ENCODE results near the gene LARP1.

LARP1 gene

DNA sequence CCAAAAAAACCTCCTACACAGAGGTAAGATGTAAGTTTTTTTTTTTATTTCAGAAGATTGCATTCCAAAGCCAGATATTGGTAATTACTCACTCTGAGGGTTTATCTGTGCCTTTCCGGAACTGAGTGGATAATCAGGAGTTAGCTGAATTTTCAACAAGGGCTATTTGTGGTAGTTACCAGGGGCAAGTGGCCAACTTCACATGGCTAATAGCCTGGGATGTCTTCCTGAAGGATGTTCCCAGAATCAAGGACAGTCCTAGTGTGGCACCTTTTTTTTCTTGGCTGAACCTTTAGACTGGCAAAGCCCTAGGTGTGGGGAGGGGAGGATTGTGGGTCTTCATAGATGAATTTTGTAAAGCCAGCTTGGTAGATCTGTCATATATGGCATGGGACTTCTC is 7.1 kb downstream of the LARP1 start:
- no peak for DNase-seq (ENCODE audit: low spot score)

DNA sequence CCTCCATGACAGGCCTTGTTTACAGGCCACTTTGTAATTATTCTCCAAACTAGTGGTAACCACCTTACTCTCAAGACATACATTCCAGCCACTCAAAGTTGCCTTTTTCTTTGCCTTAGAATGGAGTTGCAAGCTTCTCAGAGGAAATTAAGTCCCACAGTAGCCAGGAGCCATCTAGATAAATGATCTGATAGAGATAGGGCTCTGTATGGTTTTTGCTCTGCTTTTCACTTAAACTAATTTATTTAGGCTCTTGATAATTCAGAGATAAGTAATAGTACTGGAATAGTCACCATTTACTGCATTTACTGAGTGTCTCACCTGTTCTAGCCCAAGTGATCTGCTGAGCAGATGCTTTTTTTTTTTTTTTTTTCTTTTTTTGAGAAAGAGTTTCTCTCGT is 7.5 kb downstream of the LARP1 start:
- DNase-seq (ENCODE audit: low spot score): no peak

DNA sequence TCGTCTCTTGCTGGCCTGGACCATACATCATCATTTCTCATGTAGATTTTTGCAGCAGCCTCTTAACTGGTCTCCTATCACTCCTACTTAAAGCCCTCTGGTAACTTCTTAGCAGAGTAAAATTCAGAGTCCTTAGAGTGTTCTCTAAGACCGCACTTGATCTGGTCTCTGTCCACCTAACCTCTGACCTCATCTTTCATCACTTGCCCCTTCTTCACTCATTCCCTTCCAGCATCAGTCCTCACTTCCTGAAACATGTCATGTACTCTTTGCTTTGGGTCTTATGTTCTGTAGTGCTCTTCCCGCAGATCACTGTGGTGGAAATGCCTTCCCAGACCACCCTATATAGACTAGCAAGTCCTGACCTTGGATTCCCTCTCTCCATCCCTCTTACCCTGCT is 9.8 kb downstream of the LARP1 start:
- DNase-seq (ENCODE audit: low spot score): no peak

DNA sequence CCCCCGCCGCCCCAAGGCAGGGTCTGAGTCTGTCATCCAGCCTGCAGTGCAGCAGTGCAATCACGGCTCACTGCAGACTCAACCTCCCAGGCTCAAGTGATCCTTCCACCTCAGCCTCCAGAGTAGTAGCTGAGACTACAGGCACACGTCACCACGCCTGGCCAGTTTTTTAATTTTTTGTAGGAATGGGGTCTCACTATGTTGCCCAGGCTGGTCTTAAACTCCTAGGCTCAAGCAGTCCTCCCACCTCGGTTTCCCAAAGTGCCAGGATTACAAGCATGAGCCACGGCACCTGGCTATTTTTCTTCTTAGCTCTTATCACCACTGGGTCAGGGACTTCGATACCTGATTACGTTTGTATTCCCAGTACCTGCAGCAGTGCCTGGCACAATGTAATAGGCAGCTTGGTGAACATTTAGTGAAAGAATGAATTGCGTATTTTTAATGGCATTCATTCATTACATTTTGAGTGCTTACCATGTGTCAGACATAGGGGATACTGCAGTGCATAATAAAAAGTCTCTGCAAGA is 10.3 kb downstream of the LARP1 start:
- no peak for DNase-seq (ENCODE audit: low spot score)

DNA sequence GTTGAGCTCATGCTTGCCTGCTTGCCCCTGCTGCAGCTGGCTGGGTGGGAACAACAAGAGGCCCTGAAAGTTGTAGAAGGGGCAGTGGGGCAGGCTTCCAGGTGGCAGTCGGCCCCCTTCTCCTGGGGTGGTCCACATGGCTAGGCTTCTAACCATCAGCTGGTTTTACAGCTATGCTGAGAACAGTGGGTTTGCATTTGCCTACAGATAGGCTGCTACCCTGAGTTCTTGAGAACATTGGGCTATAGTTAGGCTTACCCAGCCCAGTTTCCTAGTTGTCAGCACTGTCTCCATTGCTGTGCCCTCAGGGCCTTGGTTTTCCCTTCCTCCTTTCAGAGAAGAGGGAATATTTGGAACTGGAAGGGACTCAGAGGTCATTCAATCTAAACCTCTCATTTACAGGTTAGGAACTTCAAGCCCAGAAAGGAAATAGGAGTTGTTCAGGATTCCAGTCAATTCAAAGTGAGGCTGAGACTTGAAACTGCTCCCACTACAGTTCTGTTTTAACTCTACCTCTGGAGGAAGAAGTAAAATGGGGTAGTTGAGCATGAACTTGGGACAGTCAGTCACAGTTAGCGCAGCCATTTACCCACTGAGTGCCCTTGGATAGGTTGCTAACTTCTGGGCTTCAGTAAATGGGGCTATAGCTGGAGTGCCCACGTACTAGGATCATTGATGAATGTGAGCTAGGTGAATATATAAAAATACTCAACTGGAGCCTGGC is 11.5 kb downstream of the LARP1 start:
- no peak for DNase-seq (ENCODE audit: low spot score)

DNA sequence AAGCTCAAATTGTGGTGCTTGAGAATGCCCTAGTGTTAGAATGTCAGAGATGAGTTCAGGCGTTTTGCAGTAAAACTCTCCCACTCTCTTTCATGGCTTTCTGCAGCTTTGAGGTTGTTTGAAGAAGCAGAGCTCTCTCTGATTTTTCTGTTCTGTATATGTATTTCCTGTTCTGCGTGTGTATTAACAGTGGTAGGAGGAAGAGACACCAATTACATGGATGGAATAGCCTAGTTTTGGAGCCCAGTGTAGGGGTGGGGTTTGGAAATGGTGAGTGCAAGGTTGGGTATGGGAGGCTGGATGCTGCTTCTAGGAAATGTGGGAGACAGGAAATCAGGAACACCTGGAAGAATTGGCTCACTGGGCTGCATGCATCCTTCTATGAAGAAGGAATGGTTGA is 12.4 kb downstream of the LARP1 start:
- DNase-seq (ENCODE audit: low spot score): no peak

DNA sequence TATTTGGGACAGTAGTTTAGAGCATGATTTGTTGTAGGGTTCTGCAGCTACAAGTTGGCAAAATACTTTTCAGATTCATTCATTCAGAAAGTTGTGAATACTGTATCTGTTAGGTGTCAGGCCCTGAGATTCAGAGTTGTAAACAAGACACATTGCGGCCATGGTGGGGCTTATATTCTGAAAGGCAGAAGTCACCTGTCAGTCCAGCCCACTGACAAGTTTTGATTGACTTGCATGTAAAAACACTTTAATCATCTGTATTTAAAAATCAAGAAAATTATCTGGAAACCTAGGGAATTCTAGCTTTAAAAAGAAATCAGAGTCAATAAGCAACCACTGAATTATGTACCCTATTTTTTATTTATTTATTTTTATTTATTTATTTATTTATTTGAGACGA is 13.0 kb downstream of the LARP1 start:
- DNase-seq (ENCODE audit: low spot score): no peak

DNA sequence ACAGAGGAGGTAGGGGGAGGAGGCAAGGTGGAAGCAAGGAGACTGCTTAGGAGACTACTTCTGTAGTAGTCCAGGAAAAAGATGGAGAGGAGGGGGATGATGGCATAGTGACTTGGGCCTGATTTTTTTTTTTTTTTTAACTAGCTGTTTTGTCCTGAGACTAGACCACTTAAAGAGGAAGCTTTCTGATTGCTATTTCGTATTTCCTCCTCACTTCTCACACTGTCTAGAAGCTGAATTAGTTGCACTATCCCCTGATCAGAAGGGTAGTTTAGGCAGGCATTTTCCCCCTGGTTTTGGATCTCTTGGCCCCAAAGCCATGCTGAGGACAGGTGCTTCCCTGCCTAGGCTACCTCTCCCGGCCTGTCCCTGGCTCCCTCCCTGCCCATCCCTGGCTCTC is 14.9 kb downstream of the LARP1 start:
- DNase-seq (ENCODE audit: low spot score): no peak

DNA sequence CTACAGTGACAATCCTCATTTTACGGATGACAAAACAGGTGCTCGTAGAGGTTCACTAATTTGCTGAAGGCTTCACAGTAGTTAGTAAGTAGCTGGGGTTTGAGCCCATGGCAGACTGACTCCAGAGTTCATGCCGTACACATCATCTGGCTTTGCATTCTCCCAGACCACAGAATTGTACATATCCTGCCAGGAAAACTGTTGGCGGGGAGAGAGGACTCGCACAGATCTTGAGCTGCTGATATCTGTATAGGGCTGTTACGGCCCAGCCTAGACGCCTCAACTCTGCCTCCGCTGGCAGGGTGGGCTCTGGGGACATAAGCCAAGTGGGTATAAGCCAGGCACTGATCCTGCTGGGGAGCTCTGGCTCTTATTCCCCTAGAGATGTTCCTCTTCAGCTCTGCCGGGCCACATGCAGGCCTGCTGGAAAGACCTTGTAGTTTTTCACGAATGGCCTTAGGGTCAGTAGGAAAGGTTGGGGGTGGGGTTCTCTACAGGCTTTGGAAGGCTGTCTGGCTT is 16.3 kb downstream of the LARP1 start:
- DNase-seq (ENCODE audit: low spot score): no peak

DNA sequence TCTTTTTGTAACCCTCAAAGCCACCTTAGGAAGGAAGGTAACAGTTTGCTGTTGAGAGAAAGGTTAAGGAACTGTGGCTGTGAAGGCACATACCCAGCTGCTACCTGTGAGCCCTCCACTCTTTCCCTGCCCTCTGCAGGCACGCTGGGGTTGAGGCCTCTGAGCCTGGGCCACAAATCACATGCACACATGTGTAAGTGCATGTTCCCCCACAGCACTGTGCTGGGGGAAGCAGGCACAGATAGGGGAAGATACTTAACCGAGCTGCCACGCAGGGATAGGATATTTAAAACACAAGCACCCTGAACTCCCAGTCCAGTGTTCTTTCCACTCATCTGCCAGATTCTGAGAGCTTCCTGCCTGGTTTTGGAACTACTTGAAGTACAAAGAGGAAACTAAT is 18.1 kb downstream of the LARP1 start:
- DNase-seq (ENCODE audit: low spot score): no peak

DNA sequence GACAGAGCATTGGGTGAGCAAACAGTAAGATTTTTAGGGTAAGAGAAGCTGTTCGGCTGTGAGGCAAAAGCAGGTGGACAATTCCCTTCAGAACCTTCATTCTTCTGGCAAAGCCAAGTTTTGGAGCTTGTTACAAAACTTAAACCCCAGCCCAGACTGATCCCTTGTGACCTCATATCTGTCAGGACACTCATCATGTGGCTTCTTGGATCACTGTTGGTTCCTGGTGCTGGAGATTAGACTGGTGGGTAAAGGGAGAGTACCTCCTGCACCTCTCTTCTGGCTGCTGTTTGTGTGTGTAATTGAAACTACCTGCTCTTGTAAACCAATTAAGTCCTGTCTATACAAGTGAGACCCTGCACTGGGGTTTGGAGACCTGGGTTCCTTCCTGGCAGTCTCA is 21.0 kb downstream of the LARP1 start:
- no peak for DNase-seq (ENCODE audit: low spot score)

DNA sequence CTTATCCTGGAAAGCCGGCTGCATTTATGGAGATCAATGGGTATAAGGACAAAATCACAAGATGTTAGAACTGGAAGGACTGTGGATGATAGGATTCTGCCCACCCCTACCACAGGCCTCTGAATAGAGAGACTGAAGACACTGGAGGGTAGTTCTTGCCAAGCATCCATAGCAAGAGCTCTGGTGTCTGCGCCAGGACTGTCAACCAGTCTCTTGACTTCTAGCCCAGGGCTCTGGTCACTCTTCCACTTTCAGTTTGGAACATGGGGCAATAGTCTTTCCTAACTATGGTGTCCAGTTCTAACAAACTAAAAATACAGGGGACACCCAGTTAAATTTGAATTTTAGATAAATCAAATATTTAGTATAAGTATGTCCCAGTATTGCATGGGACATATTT is 23.4 kb downstream of the LARP1 start:
- no peak for DNase-seq (ENCODE audit: low spot score)

DNA sequence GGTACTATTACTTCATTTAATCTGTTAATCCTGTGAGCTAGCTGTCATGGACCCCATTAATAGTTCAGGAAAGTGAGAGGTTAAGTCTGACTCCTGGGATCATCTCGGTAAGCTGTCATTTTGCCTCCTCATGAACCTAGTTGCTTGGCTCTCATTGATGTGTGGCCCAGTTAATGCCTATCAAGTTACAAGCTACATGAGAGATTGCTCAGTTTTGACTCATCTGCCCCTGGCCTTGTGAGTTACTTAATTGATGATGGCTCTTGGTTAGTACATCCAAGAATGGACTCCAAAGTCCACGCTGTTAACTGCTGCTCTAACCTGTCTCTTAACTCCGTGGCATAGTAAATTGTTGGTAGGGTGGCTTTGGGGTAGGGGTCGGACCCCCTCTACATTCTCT is 23.9 kb downstream of the LARP1 start:
- DNase-seq (ENCODE audit: low spot score): peak; percentile 54

DNA sequence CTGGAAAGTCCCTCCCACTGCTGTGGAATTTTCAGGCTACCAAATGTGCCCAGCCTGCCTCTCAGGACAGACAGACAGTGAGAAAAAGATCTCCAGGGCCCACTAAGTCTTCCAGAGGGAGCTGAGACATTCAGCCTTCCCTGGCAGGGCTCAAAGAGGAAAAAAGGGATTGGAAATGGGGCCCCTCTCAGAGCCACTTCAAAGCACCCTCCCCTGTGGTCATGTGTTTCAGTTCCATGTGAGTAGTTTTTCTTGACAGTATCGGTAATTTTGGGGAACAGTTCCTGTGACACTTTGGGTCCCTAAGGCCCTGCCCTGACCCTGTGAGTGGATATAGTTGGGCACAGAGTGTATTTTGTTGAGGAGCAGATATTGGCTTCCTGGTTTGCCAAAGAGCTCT is 25.0 kb downstream of the LARP1 start:
- DNase-seq (ENCODE audit: low spot score): no peak

DNA sequence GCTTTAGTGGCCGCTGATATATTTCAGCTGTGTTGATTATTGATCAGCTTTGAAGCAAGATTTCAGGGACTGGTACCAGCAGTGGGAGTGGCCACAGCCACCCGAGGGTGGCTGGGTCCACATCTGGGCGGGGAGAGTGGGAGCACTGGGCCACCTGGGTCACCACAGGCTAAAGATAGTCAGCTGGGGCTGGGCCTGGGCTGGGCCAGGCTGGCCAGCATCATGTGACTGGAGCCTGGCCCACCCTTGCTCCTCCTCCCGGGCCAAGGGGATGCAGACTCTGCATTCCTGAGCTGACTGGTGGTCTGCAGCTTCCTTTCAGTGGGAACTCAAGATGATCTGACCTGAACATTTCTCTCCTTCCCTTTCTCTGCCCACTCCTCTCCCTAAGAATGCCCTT is 27.1 kb downstream of the LARP1 start:
- DNase-seq (ENCODE audit: low spot score): no peak

DNA sequence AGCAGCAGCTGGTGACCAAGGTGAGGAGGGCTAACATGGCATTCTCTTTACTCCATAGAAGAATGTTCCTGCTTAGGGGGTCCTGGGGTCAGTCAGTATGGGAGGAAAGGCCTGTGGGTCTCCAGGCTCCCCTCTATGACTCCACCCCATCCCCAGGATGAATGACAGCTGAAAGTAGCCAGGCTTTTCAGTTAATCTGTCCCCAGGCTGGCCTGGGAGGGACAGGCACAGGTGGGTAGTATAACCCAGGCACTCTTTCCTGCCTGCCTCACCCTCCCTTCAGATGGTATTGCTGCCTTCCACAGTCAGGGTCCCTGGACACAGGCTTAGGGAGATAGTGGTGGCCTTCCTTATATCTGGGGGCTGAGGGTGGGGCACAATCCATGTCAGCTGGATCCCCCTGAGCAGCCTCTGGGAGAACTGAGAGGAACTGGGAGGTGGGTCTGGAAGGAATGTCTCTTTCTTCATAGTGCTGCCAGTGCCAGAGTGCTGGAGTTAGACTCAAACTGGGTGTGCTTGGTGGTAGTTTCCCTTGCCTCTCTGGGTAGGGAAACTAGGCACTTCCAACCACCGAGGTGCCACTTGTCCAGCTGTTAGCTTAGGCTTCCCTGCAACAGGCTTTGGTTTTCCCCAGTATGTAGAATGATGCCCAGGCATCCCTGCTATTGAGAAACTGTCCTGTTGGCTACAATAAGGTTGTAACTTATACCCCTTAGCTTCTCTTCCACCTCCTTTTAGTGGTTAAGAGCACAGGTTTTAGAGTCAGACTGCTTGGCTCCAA is 27.8 kb downstream of the LARP1 start:
- DNase-seq (ENCODE audit: low spot score): no peak

DNA sequence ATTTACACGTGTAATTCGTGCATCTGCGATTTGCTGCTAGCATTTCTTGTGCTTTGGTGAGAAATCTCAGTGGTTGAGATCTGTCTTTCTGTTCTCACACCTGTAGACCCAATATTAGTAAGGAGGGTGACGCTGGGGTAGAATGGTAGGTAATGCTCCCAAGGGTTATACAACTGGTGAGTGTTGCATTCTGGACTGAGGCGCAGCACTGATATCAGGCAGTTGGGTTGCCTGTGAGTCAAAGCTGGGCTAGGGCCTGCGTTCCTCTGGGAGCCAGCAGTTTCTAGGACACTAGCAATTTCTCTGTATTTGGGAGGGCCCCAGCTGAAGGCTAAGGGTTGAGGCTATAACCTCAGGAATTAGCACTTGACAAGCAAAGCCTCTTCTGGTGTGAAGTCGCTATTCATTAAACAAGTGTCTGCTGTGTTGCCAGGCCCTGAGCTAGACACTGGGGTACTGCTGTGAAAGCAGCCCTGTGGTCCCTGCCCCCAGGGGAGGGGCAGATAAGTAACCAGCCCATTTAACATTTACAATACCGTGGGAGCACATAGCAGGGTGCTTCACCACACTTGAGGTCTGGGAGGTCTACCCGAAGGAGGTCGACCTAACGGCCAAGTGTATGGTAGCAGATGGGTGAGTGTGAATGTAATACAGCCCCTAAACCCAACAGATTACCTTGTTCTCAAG is 28.7 kb downstream of the LARP1 start:
- DNase-seq (ENCODE audit: low spot score): no peak

DNA sequence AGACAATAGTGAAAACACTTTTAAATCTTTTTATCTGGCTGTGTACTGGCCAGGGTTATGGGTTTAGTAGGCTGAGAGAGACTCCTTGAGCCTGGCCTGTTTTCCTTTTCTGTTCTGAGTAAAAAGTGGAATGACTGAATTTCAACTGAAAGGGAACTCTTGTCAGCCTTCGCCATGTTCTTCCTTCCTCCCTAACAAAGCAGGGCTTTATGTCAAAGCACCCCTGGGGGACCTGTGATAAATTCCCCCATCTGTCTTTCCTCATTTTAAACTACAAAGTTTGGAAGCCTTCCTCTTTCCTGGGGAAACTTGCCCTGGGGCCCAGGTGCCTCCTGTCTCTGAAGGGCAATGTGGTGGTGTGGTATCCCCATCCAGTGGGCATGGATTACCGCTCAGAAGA is 29.7 kb downstream of the LARP1 start:
- no peak for DNase-seq (ENCODE audit: low spot score)

DNA sequence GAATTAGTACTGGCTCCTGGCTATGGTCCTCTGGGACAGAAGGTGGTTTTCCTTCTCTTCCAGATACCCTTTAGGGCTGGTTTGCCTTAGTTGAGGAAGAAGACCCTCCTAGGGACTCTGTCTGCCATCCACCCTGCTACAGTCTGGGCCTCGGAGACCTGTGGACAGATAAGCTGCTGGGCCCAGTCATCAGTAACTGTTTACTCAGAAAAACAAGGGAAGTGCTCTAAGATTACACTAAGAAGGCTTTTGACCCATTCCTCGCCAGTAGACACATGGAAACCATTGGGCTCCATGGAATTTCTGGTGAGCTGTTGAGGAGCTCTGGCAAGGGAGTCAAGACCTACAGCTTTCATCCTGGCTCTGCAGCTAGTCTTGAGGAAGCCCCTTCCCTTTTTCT is 31.2 kb downstream of the LARP1 start:
- no peak for DNase-seq (ENCODE audit: low spot score)

DNA sequence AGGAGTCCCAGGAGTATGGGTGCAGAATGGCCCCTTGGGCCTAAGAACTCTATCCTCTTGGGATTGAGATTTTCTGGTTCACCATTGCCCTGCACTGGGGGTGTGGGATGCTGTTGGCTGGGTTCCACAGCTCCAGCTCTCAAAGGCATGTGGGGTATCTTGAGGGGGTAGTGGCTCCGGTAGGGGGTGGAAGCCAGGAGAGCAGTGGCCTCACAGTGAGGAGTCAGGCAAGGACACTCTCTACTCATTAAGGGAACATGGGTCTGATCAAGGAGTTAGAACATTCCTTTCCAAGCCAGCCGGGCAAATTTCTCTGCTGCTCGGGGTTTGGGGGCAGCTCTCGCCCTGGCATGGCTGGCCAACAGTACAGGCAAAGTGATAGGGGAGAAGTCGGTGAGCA is 33.0 kb downstream of the LARP1 start:
- DNase-seq (ENCODE audit: low spot score): no peak

DNA sequence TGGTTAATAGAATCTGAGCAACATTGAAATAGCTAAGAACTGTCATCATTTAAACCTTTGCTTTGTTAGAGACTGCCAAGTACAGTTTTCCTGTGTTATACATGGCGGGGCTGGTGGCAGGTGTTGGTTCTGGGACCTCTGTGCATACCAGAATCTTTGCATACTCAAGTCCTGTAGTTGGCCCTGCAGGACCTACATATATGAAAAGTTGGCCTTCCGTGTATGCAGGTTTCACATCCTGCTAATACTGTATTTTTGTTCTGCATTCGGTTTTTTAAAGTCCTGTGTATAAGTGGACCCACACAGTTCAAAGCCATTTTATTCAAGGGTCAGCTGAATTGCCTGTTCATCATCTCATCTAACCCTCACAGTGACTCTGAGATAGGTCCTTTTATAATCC is 36.4 kb downstream of the LARP1 start:
- DNase-seq (ENCODE audit: low spot score): no peak

DNA sequence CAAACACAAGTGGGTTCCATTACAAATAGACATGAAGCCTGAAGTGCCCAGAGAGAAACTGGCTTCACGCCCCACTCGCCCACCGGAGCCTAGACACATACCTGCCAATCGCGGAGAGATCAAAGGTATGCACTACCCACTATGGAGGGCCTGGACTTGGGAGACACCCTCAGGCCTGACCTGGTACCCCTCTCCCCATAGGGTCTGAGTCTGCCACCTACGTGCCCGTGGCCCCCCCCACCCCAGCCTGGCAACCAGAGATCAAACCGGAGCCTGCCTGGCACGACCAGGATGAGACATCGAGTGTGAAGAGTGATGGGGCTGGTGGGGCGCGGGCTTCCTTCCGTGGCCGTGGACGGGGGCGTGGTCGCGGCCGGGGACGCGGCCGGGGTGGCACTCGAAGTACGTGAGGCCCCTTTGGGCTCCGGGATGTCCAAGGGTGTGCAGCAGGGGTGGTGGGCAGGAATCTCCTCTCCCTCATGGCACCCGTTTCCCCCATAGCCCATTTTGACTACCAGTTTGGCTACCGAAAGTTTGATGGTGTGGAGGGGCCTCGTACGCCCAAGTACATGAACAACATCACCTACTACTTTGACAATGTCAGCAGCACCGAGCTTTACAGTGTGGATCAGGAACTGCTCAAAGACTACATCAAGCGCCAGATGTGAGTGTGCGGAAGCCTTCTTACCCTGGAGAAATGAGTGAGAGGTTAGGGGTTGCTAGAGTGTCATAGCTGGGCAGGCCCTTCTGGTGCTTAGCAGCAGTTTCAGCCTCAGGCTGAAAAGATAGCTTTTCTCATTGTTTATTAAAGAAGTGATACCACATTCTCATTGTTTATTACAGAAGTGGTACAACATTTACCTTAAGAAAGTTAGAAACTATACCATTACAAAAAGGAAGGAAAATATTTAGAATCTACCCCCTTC is 38.7 kb downstream of the LARP1 start:
- DNase-seq (ENCODE audit: low spot score): no peak
